GM11168 (cell line): Measurements from ENCODE around the gene AADACL4.
"Not testable (repeated sequence)": the region's sequence is repeated elsewhere in the genome, so short reads cannot be mapped to it uniquely, and the experiment has no call there.

Experiments
- in situ Hi-C: fragments of 300-500 bp; cut with MboI; formaldehyde crosslinking; loops from one replicate; pipeline ENCODE4 v1.12.0; 2022; ENCODE audit warnings: low sequenced_read_pairs; ENCODE audit not compliant: unreplicated experiment

AADACL4 gene

DNA sequence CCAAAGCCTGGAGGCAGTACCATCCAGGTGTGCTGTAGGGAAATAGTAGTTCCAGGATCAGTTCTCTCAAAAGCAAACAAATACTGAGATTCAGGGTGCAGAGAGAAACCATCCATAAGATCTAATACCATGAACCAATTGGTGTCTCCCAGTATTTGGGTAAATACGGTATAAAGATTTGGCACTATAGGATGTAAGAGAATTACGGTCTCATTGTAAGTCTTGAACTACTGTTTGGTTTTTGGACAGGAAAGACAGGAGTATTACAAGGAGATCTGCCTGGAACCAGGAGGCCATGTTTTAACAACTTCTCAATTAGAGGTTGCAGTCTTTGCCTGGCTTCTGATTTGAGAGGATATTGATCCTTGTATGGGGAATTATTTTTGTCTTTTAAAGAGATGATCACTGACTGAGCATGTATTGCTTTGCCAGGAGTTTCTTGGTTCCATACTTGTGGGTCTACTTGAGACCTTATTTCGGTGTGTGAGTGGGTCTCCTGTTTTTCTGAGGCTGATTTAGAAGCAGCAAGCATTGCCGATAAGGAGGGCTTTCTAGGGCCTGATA is 10.2 kb downstream of the AADACL4 start:
- in situ Hi-C loops = no loop called here

DNA sequence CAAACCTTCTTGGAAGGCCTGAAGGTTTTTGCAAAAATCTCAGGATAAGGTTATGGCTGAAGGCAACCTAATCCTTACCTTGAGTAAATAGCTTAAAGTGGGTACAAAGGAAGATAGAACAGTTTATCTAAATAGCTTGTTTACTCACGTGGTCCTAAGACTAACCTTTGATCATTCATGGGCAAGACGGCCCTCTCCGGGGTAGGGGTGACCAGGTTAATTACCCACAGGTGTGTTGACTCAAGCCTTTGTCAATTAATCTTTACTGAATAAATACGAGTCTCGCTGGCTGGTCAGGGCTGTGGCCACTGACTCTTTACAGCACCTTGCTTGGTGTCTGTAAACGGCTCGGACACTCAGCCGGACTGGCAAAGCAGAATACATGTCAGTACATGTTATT is 10.8 kb downstream of the AADACL4 start:
- in situ Hi-C loops = no loop called here

DNA sequence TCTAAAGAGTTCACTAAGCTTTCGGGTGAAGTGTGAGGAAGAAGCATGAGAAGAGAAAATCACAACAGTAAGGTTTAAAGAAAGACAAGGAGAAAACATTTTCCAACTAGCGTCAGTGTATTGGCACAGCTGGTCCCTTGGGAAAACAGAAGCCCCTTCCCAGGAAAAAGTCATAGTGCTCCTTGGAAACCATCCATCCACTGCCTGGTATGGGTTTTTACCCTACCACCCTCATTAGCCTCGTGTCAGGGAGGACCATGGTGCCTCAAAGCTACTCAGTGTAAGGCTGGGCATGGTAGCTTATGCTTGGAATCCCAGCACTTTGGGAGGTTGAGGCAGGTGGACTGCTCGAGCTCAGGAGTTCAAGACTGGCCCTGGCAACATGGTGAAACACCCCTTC is 12.7 kb downstream of the AADACL4 start:
- in situ Hi-C loops = no loop called here

DNA sequence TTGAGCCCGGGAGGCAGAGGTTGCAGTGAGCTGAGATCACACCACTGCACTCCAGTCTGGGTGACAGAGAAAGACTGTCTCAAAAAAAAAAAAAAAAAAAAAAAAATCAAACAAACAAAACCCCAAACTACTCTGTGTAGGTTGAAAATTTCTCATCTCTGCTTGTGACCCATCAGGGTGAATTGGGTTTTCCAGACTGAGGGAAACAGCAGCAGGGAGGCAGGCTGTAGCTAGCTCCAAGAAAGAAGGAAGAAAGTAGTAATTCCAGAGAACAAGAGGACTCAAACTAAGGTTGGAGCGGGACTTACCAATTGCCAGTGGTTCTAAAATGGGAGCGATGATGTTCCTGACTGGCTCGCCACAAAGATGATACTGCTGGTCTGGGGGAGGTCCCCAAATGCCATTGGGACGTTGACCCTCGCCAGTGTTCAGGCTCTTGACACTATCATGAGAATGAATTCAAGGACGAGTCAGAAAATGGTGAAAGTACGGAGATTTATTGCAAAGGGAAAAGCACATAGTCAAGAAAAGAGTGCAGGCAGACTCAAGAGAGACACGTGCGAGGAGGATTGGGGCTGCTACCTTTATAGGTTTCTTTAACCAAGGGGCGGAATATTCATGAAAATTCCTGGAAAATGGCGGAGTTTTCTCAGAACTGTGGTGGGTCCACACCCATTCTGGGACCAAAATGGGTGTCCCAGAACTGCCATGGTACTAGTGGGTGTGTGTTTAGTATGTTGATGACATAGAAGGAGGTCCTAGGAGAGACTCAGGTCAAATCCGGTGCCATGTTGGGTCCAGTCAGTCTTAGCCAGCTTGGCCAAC is 13.4 kb downstream of the AADACL4 start:
- in situ Hi-C loops = no loop called here

DNA sequence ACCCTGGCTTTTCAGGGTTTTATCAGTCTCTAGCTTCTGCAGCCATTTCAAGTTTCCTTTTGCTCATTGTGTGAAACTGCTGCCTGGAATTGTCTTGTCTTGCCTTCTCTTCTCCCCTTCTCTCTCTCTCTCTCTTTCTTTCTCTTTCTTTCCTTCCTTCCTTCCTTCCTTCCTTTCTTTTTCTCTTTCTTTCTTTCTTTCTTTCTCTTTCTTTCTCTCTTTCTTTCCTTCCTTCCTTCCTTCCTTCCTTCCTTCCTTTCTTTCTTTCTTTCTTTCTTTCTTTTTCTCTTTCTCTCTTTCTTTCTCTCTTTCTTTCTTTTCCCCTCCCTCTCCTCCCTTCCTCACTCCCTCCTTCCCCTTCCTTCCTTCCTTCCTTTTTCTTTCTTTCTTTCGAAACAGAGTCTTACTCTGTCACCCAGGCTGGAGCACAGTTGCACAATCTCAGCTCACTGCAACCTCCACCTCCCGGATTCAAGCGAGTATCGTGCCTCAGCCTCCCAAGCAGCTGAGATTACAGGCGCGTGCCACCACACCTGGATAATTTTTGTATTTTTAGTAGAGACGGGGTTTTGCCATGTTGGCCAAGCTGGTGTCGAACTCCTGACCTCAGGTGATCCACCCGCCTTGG is 14.1 kb downstream of the AADACL4 start:
- in situ Hi-C loops = not testable (repeated sequence)

DNA sequence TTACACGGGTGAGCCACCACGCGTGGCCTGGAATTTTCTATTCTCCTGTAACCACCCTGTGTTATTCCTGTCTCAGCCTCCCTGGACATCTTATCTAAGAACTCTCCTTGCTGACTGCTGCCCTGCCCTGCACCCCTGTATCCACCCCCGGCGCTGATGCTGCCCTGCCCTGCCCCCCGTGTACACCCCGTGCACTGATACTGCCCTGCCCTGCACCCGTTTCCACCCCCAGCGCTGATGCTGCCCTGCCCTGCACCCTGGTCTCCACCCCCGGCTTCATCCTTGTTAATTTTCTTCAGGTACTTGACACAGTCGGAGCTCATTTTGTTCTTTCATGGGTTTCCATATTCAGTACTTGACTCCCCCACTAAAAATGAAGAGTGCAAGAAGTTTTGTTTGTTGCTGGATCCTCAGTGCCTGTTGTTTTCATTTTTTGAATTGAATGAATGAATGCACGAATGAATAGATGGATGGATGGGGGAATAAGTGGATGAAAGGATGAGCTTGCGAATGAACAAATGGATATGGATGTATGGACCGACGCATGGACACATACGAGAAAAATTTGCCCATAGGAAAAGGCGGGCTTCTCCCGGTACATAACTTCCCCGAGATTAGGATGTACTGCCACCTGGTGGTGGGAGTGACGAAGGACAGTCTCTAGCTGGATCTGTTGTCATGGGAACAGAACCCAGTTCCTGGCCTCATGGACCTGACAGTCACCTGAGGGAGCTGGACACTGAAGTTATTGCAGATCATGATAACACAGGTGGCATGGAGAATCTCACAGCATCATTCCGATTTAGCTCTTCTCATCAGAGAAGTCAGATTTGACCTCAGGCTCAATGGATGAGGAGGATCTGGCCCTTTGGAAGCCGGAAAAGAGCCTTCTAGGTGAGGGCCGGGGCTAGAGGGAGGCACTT is 14.9 kb downstream of the AADACL4 start:
- in situ Hi-C loops = no loop called here

DNA sequence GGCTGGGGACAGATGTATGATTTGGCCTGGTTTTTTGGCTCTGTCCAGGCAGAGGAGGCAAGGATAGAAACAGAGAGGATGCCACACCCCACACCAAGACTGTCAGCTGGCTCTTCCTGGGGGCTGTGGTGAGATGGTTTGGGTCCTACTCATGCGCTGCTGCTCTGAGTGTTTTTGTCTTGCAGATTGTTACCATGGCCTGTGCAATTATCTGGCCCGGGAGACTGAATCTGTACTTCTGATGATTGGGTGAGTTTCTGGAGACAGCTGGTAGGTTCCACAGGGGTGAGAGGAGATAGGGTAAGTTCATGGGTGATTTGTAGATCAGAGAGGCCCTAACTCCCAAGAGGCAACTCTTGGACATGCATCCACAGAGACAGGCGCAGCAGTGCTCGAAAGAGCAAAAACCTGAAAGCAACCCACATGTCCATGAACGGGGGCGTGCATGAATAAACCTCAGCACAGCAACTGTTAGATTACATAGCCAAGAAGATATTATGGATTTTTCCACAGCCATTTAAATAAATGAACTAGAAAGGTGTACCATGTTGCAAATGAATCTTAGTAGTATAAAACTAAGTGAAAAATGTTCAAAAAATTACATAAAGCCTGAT is 17.8 kb downstream of the AADACL4 start:
- in situ Hi-C loops = no loop called here

DNA sequence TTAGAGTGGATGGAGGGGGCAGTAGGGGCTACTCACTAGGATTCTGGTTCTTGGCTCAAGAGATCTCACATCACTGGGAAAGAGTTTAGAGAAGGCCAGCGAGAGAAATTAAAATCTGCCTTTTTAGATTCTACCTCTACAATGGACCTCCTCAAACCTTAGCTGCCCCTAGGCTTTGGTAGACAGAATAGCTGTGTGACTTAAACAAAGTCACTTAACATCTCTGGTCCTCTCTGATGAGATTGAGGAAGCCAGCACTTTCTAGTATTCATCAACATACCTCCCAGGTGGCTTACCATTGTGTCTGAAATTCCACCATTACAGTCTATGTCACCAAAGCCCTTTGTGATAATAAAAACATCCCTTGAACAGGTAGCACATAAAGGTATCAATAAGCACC is 18.7 kb downstream of the AADACL4 start:
- in situ Hi-C loops = no loop called here

DNA sequence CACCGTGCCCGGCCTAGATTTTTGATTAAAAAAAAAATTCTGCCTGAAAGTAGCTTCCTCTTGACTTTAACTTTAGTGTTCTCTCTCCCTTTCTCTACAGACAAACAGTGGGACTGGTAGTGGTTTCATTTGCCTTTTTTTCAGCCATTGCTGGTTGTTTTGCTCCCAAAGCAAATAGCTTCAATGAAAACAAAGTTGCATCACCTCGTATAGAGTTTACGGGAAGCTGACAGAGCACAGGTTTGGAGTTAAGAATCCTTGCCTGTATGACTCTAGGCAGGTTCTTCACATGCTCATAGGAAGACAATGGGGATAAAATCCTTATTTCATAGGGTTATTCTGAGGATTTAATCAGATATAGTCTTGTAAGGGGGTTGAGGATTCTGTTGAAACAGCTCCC is 21.6 kb downstream of the AADACL4 start:
- in situ Hi-C loops = no loop called here

DNA sequence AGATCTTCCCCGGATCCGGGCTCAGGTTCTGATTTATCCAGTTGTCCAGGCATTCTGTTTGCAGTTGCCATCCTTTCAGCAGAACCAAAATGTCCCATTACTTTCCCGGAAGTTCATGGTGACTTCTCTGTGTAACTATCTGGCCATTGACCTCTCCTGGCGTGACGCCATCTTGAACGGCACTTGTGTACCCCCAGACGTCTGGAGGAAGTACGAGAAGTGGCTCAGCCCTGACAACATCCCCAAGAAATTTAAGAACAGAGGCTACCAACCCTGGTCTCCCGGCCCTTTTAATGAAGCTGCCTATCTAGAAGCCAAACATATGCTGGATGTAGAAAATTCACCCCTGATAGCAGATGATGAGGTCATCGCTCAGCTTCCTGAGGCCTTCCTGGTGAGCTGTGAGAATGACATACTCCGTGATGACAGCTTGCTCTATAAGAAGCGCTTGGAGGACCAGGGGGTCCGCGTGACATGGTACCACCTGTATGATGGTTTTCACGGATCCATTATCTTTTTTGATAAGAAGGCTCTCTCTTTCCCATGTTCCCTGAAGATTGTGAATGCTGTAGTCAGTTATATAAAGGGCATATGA is 22.4 kb downstream of the AADACL4 start:
- in situ Hi-C loops = no loop called here

DNA sequence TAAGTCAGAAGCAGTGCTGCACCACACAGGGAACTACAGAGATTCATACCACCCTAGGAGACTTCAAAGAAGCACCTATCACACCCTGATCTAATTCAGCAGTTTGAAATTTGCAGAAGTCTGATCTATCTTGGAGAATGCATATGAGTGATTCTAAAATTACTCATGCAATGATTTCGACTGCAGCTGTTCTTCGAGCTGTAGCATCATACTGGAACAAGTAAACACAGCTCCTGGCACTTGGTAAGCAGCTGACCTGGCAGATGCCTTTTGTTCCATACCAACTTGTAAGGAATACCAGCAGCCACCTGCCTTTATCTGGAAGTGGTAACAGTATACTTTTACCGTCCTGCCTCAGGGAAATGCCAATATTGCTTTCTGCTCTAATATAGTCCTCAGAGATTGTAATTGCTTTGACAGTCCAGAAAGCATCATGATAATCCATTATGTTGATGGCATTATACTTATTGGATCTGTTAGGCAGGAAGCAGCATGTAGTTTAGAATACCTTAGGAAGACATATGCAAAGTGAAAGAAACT is 25.7 kb downstream of the AADACL4 start:
- in situ Hi-C loops = no loop called here

DNA sequence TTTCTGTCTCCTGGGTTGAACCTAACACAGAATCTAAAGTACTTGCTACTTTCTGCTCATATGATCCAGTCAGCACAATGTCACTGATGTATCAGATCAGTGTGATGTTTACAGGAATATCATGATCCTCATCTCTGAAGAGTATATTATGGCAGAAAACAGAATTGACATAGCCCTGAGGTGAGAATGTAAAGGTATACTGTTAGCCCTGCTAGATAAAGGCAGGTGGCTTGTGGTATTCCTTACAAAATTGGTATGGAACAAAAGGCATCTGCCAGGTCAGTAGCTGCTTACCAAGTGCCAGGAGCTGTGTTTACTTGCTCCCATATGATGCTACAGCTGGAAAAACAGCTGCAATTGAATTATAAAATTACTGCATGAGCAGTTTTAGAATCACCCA is 30.5 kb downstream of the AADACL4 start:
- in situ Hi-C loops = no loop called here

DNA sequence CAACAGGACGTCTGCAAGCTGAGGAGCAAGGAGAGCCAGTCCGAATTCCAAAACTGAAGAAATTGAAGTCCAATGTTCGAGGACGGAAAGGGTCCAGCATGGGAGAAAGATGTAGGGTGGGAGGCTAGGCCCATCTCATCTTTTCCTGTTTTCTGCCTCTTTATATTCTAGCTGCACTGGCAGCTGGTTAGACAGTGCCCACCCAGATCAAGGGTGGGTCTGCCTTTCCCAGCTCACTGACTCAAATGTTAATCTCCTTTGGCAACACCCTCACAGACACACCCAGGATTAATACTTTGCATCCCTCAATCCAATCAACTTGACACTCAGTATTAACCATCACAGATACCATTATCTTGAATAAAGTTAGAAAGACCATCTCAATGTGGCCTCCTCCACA is 32.2 kb downstream of the AADACL4 start:
- in situ Hi-C loops = not testable (repeated sequence)

DNA sequence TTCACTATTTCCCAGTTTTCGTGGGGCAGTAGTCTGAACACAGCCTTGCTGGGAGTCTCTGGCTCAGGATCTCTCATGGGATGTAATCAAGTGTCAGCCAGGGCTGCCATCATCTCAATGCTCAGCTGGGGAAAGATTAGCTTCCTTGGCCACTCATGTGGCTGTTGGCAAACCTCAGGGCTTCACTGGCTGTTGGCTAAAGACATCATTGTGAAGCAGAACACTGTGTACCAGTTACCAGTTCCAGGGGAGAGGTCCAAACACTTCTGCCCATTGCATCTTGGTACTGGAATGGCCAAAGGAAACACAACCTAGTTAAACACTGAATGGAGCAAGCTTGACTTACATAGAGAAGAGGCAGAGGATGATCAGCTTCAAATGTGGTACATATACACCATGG is 33.7 kb downstream of the AADACL4 start:
- in situ Hi-C loops = no loop called here

DNA sequence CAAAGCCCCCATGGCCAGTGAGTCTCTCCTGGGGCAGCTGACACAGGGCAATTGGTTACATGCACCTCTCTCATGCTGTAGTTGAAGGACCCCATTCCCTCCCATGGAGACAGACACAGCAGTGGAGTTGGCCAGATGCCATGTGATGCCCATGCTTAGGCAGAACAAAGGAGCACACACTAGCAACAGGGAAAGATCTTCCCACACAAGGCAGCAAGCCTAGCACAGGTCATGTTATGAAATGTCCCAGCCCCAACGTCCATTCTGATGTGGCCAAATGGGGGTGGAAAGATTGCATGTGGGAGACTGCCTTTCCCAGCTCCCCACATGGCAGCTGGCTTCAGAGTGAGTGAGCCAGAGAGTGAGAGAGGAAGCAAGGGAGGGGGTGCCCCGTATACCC is 34.5 kb downstream of the AADACL4 start:
- in situ Hi-C loops = no loop called here

DNA sequence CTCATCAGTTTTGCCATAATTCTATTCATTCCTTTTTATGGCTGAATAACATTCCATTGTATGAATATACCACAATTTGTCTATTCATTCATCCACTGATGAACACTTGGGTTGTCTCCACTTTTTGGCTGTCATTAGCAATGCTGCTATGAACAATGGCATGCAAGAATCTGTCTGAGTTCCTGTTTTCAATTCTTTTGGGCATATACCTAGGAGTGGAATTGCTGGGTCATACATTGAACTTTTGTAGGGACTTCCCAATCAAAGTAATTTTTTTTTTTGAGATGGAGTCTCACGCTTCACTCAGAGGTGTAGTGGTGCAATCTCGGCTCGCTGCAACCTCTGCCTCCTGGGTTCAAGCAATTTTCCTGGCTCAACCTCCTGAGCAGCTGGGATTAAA is 34.9 kb downstream of the AADACL4 start:
- in situ Hi-C loops = no loop called here

DNA sequence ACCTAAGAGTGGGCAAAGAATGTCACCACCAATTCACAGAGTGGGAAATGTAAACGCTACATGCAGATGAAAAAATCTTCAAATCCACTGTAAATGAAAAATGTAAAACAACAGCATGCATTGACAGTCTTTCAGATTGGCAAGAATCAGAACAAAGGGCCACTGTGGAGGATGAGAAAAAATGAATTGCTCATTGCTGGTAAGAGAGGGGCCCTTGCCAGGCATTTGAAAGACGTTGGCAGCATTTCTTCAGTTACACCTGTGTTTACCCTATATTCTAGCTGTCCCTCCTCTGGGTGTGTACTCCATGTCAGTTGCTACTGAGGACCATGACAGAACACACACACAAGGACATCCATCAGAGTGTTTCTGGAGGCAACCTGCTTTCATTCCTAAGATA is 46.3 kb downstream of the AADACL4 start:
- in situ Hi-C loops = no loop called here

DNA sequence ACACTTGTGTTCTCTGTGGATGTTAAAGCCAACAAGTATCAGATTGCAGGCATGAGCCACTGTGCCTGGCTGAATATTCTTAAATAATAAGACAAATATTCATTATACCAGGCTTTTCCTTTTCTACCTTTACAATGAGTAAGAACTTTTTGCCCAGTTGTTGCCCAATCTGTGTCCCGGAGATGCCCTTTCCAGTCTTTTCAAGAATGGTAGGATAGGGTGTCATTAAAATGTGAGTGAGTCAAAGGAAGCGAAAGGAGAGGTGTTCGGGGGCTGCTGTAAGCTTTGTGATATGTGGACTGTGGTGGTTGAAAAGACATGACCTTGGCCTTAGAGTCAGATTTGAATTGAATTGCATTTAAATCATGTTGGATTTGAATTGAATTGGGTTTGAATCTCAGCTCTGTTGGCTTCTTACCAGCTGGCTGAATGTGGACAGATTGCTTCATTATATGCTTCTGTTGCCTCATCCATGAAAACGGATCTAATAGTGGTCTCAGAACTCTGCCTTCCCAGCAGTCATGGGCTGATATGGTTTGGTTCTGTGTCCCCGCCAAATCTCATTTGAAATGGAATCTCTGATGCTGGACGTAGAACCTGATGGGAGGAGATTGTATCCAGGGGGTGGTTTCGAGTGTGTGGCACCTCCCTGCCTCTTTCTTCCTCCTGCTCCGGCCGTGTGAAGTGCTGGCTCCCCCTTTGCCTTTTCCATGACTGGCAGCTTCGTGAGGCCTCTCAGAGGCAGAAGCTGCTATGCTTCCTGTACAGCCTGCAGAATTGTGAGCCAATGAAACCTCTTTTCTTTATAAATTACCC is 49.3 kb downstream of the AADACL4 start:
- in situ Hi-C loops = no loop called here

DNA sequence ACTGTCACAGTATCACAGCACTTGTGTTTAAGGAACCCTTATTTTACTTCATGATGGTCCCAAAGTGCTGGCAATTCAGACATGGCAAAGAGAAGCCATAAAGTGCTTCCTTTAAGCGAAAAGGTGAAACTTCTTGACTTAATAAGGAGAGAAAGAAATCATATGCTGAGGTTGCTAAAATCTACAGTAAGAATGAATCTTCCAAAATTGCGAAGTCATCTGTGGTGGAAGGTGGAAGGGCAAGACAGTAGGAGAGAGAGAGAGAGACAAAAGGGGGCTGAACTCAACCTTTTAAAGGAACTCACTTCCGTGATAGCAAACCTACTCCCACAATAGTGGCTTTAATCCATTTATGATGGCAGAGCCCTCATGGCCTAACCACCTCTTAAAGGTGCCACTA is 52.8 kb downstream of the AADACL4 start:
- in situ Hi-C loops = no loop called here
